HG02759 (cell line): ENCODE measurements around the gene RBBP5.

Experiments
- ATAC-seq: cut with Tn5 transposase; IDR thresholded peaks from one replicate; pipeline ENCODE4 v1.9.1; 2021; ENCODE audit warnings: mild to moderate bottlenecking, moderate library complexity; ENCODE audit not compliant: unreplicated experiment

The RBBP5 gene

DNA sequence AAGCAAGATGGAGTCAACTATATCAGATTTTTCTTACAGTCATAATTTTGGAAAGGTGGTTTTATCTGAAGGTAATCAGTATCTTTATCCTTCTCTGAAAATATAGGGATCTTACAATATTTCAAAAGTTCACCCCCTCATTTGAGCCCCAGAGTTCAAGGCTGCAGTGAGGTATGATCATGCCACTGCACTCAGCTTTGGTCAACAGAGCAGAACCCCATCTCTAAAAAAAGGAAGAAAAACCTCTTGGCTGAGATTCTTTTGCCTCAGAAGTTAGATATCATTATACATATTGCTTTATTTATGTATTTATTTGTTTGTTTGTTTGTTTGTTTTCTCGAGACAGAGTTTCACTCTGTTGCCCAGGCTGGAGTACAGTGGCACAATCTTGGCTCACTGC, 11.5 kb upstream of the RBBP5 start:
- ATAC-seq, result no peak

- no peak for ATAC-seq
Observed at GRCh38 chr1:205129447-205130029, 7.8 kb upstream of the RBBP5 start.

DNA sequence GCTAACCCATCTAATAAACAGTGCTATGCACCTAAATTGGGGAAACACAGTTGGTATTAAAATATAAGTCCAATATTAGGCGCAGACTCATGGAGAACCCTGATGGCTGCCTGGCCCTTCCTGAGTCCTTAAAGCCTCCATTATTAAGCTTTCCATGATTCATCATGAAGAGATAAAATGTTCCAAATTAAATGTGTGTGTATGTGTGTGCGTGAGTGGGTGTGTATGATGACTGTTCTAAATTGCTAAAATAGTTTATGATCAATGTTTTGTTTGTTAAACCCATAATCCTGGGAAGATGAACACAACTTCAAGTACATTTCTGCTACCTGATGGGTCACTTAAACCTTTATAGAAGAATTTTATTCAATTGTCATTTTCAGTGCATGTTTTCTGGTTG, 6.3 kb upstream of the RBBP5 start:
- ATAC-seq, result no peak

DNA sequence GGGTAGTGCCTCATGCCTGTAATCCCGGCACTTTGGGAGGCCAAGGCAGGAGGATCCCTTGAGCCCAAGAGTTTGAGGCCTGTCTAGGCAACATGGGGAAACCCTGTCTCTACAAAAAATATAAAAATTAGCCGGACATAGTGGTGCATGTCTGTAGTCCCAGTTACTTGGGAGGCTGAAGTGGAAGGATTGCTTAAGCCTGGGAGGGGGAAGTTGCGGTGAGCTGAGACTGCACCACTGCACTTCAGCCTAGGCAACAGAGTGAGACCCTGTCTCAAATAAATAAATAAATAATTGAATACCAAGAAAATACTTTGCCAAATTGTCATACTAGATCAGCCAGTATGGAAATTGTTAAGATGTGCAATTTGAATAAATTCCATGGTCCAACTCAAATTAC, 5.9 kb upstream of the RBBP5 start:
- no peak for ATAC-seq

DNA sequence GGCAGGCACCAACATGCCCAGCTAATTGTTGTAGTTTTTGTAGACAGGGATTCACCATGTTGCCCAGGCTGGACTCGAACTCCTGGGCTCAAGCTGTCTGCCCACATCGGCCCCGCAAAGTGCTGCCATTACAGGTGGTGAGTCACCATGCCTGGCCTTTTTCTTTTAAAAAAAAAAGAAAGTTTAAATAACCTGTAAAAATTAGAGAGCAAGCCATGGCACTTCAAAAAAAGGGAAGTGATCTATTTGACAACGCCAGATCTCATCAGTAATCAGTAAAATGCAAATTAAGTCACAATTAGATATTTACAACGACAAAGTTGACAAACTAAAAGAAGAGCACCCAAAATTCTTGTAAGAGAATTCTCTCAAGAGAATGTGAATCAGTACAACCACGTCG, 2.9 kb upstream of the RBBP5 start:
- no peak for ATAC-seq

DNA sequence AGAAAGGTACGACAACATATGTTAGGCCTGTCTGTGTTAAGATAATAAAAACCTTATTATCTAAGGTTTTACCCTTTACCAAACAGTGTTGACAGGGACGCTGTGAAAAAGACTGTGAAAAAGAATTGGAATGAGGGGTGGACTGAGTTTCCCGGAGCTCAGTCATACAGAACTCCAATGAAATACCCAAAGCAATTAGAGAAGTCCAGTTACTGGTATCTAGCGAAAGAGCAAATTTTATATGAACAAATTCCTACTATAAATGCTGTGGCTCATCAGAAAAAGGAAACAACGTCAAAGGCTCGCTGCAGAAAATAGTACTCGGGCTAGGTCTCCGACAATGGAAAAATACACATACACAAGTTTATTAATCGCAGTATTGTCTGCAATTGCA, 708 bp upstream of the RBBP5 start:
- ATAC-seq, result peak; percentile 14

DNA sequence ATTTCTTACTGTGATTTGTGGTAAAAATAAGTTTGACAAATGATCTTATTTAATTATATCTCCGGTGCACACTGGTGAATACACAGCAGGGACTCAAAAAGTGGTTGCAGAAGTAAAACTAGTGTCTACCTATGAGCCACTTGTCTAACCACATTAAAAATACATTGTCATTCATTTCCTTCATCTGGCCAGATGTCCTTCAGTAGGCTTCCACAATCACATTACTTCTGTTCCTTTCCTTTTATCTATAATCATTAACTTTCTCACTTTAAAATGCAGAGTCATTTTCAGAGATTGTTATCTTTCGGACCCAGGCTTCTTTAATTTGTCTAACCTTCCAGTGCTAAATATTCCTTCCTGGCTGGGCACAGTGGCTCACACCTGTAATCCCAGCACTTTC, 3.0 kb downstream of the RBBP5 start:
- ATAC-seq, result no peak

GRCh38 chr1:205111354-205111753, 10.4 kb downstream of the RBBP5 start:
- ATAC-seq, result no peak

GRCh38 chr1:205109711-205110110, 12.1 kb downstream of the RBBP5 start:
- ATAC-seq, result no peak

DNA sequence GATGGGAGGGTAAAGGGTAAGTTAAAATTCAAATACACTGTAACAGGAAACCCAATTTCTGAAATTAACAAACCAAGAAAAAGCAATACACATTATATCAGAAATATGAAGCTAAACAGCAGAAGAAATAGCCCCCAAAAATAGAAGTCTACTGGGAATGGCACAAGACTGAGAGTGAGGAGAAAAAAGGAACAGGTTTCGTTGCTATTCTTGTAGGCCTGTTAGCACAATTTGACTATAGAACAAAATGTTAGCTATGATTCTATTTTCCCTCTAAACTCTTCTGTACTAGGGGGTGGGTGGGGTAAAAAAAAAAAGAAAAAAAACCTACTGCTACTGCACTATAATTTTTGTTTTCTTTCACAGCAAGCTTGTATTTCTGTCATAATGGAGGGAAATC, 12.5 kb downstream of the RBBP5 start:
- no peak for ATAC-seq

GRCh38 chr1:205108464-205108863, 13.3 kb downstream of the RBBP5 start:
- no peak for ATAC-seq

DNA sequence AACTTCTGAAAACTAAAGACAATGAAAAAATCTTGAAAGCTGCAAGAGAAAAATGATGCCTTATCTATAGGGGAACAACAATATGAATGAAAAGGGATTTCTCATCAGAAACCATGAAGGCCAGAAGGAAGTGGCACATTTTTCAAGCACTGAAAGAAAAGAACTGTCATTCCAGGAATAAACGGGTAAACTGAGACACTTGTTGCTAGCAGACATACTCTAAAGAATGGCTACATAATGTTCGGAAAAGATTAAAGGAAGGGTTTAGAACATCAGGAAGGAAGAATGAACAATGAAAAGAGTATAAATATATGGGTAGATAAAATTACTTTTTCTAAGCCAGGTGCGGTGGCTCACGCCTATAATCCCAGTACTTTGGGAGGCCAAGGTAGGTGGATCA, 14.5 kb downstream of the RBBP5 start:
- no peak for ATAC-seq

DNA sequence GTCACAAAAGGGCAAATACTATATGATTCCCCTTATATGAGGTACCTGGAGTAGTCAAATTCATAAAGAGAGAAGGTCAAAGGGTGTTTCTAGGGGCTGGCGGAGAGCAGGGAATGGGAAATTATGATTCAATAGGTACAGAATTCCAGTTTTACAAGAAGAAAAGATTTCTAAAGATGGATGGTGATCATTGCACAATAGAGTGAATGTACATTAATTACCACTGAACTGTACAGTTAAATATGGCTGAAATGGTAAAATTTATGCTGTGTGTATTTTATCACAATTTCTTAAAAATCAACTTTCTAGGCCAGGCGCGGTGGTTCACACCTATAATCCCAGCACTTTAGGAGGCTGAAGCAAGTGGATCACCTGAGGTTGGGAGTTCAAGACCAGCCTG, 19.4 kb downstream of the RBBP5 start:
- ATAC-seq, result no peak

GRCh38 chr1:205098242-205098641, 23.5 kb downstream of the RBBP5 start:
- ATAC-seq, result no peak

DNA sequence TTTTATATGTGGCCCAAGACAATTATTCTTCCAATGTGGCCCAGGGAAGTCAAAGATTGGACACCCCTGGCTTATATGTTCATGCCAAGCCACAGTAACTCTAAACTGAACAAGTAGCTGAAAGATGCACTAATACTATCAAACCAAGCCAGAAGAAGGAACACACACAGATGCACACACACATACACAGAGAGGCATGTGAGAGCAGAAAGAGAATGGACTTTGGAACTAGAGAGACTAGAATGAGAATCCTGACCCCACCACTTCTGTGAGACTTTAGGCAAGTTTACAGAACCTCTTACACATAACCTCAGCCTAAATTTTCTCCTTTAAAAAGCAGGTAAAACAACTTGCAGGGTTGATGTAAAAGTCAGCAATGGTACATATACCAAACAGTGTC, 26.4 kb downstream of the RBBP5 start:
- no peak for ATAC-seq

DNA sequence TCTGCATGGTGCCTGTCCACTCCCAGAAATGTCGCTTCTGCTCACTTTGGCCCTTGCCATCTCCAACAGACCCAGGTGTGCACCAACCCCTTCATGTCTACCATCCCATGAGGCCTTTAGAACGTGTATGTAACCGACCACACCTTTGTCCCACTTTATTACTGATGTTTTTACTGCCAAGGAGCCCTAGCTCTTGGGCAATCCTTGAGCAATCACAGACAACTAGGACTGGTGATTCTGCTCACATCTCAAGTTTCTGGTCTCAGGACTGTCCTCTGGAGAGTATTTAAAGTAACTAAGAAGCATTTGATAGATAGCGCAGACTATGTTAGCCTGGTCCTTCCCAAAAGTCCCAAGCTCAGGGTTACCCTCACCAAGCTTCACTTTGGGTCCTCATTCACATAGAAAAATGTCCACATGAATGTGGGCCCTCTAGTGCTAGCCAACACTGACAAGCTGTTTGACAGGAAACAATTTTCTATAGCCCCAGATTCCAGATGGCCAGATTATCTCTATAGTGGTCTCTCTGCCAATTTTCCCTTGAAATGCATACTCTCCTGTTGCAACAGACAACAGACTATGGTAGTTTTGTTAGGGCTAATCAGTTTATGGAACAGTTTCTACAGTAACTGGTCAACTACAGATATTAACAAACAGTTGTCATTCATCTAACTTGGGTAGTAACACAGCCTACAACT, 30.6 kb downstream of the RBBP5 start:
- no peak for ATAC-seq

DNA sequence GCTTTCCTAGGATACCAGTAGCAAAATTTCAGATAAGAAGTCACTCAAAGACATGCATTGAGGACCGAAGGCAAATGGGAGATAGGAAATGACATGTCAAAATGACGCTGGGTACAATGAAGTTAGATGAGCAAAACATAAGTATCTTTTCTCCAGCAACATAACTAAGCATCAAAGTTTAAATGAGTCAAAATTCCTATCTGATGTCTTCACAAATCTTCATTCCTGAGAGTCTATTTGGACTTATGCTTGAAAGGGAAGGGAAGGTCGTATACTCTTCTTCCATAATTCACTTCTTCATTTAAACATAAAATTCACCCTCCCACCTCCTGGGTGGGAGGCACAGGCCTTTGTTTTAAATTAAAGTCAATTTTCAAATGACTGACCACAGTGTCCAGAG, 33.4 kb downstream of the RBBP5 start:
- ATAC-seq, result no peak

GRCh38 chr1:205084360-205084759, 37.4 kb downstream of the RBBP5 start, which contains the start of gene TMEM81:
Gene TMEM81 (minus strand): TSS chr1:205084460. CDS start chr1:205084320, 140 bp downstream.
- ATAC-seq, result no peak

DNA sequence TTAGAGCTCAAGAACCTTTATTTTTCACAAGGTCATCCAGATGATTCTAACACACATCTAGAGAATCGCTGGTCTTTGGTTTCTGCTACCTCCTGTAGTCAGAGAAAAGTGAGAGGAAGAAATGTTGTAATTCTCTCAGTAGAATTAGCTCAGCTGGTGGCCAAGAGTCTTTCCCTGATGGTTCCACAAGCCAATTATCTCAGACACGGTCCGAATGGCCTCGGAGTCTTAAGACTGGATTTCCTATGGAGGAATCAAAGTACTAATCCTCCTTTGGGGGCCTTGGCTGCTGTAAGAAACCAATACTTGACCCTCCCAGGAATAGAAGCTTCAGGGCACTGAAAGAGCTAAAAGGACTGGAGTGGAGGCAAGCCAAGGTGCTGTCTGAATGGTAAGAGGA, 39.3 kb downstream of the RBBP5 start:
- ATAC-seq, result no peak

- ATAC-seq, result no peak
Observed at GRCh38 chr1:205077934-205078311, 43.9 kb downstream of the RBBP5 start.

DNA sequence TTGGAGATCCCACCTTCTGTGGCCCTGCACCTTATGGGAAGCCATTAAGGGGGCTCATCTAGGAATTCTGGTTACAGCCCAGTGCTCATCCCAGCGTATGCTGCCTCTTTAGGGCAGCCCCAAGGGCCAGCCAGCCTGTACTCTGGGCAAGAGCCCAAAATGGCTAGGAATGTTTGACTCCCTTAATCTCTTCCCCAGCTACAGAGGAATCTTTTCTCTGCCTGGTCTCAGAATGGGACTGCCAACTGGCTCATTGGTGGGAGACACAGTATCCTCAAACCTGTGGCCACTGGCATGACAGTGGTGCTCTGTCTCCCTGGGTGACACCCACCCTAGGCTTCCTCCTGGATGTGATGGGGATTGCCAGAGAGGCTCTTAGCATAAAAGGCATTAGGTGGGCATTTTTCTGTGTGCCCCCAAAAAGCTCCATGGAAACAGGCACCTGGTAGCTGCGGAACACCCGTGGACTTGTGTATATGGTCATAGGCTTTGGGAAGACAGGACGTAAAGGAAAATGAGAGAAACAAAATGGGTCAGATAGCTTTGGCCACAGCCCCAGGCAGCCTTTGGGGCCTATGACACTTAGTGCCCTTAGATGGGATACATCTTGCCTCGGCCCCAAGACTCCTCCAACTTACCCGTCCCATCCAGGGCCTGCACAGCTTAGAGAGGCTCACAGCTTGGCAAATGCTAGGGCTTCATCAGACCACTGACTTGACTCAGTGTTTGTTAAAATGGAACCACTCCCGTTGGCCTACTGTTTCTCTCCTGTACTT, 44.4 kb downstream of the RBBP5 start:
- ATAC-seq, result no peak

DNA sequence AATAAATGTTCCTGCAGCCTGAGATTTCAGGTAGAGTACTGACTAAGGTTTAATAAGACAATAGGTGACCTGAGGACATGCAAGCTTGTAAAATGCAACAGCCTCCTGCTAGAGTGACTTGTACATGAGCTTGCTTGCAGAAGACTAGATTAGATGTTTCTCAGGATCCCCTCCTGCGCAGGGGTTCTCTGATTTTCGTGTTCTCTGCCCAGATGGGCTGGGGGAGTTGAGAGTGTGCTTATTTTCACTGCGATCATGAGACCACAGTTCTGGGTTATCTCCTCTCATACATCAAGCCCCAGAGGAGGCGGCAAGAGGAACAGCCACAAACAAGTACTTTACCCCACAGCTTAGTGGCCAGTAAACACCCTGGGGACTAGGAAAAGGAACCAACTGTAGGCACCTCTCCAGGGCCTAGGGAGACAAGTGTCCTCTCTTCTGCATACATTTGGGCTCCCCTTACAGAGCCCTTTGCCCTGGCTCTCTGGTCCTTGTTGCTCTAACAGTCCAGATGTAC, 45.5 kb downstream of the RBBP5 start:
- no peak for ATAC-seq
